OCI-LY1 (cell line): ENCODE data around the gene ZNF831.

ENCODE experiments used
- H2AFZ ChIP-seq: fragments of 200-600 bp; sonication (generic), shearing (Covaris generic); 2 replicates; pipeline ENCODE4 v1.6.0; 2014; ENCODE audit warnings: antibody characterized with exemption, mild to moderate bottlenecking, low read length
- H3F3A ChIP-seq: fragments of 200-600 bp; sonication (generic), shearing (Covaris generic); 2 replicates; pipeline ENCODE4 v1.6.0; 2014; ENCODE audit warnings: mild to moderate bottlenecking, antibody characterized with exemption, low read length, moderate library complexity; ENCODE audit not compliant: insufficient read depth
- H3K27ac ChIP-seq: fragments of 200-600 bp; sonication (generic); 2 replicates; pipeline ENCODE4 v1.5.1; 2014; ENCODE audit warnings: low read length, mixed run types, mild to moderate bottlenecking, low read depth; ENCODE audit not compliant: poor library complexity, severe bottlenecking
- H3K27me3 ChIP-seq: fragments of 200-600 bp; sonication (generic); 2 replicates; pipeline ENCODE4 v1.6.0; 2014; ENCODE audit warnings: antibody characterized with exemption, mild to moderate bottlenecking, low read length, moderate library complexity; ENCODE audit not compliant: insufficient read depth
- H3K36me3 ChIP-seq: fragments of 200-600 bp; sonication (generic); 2 replicates; pipeline ENCODE4 v1.6.1; 2014; ENCODE audit warnings: mild to moderate bottlenecking, antibody characterized with exemption, low read length, moderate library complexity, mixed read lengths; ENCODE audit not compliant: insufficient read depth
- H3K4me1 ChIP-seq: fragments of 200-600 bp; sonication (generic); 2 replicates; pipeline ENCODE4 v1.5.1; 2014; ENCODE audit warnings: mild to moderate bottlenecking, low read length, moderate library complexity; ENCODE audit not compliant: insufficient read depth, severe bottlenecking
- H3K4me2 ChIP-seq: fragments of 200-600 bp; sonication (generic), shearing (Covaris generic); 2 replicates; pipeline ENCODE4 v1.6.1; 2014; ENCODE audit warnings: low read length
- H3K4me3 ChIP-seq: fragments of 200-600 bp; sonication (generic); 2 replicates; pipeline ENCODE4 v1.5.1; 2014; ENCODE audit warnings: low read length, low read depth, mild to moderate bottlenecking, mixed read lengths; ENCODE audit not compliant: poor library complexity, severe bottlenecking
- H3K79me2 ChIP-seq: fragments of 200-600 bp; shearing (Covaris generic); 2 replicates; pipeline ENCODE4 v1.6.1; 2016; ENCODE audit warnings: mixed run types, low read length, mixed read lengths; ENCODE audit not compliant: insufficient read depth
- H3K9ac ChIP-seq: fragments of 200-600 bp; sonication (generic), shearing (Covaris generic); 2 replicates; pipeline ENCODE4 v1.6.1; 2014; ENCODE audit warnings: mild to moderate bottlenecking, low read length, mixed read lengths
- H3K9me2 ChIP-seq: fragments of 200-600 bp; sonication (generic), shearing (Covaris generic); 2 replicates; pipeline ENCODE4 v1.6.1; 2014; ENCODE audit warnings: low read depth, mild to moderate bottlenecking, low read length, mixed read lengths
- H3K9me3 ChIP-seq: fragments of 200-600 bp; shearing (Covaris generic); 2 replicates; pipeline ENCODE4 v1.6.1; 2014; ENCODE audit warnings: low read length, mixed read lengths
- H4K20me1 ChIP-seq: fragments of 200-600 bp; sonication (generic), shearing (Covaris generic); 2 replicates; pipeline ENCODE4 v1.6.0; 2016; ENCODE audit warnings: mild to moderate bottlenecking, low read length; ENCODE audit not compliant: insufficient read depth
- CTCF ChIP-seq: fragments of 200-600 bp; sonication (generic), shearing (Covaris generic); IDR thresholded peaks from 2 replicates; pipeline ENCODE4 v1.5.1; 2017; ENCODE audit warnings: mild to moderate bottlenecking, antibody characterized with exemption, low read length, moderate library complexity, mixed read lengths
- EZH2 ChIP-seq: fragments of 200-600 bp; sonication (generic), shearing (Covaris generic); IDR thresholded peaks from 2 replicates; pipeline ENCODE4 v1.8.0; 2017; ENCODE audit warnings: borderline replicate concordance, mixed run types, mild to moderate bottlenecking, antibody characterized with exemption, low read length, moderate library complexity, mixed read lengths

Gene ZNF831

GRCh38 chr20:59305908-59306655, 142.5 kb downstream of the ZNF831 start:
- H4K20me1 ChIP-seq: no peaks in the 10 kb centered on the region
- no peak overlapping the region for H3K9ac ChIP-seq
- H3K4me2 ChIP-seq: no peak overlapping the region
- H3K9me3 ChIP-seq: no peaks in the 10 kb centered on the region
- H2AFZ ChIP-seq: no peak overlapping the region
- no peaks in the 10 kb centered on the region for H3K36me3 ChIP-seq
- no peak overlapping the region for H3K27ac ChIP-seq
- H3F3A ChIP-seq: no peaks in the 10 kb centered on the region
- no peaks in the 10 kb centered on the region for H3K27me3 ChIP-seq
- H3K79me2 ChIP-seq: no peaks in the 10 kb centered on the region
- H3K4me3 ChIP-seq: no peak overlapping the region
- H3K9me2 ChIP-seq: no peaks in the 10 kb centered on the region
- no peak for TF ChIP-seq CTCF
- no peak for TF ChIP-seq EZH2
- no peaks in the 10 kb centered on the region for H3K4me1 ChIP-seq

- Histone ChIP-seq H3K9me2 (no peaks in the 10 kb centered on the region), H3K4me3 (no peak overlapping the region), H3K9ac (no peak overlapping the region), H3K27ac (no peak overlapping the region), H3K36me3 (no peaks in the 10 kb centered on the region), H3K27me3 (no peaks in the 10 kb centered on the region), H3K4me2 (no peak overlapping the region), H2AFZ (no peak overlapping the region), H3K79me2 (no peaks in the 10 kb centered on the region), H3K4me1 (no peaks in the 10 kb centered on the region), H4K20me1 (no peaks in the 10 kb centered on the region), H3K9me3 (no peaks in the 10 kb centered on the region), H3F3A (no peaks in the 10 kb centered on the region)
- TF ChIP-seq EZH2 (no peak), CTCF (no peak)
These were observed 143.6 kb downstream of the ZNF831 start for GRCh38 chr20:59307270-59307669.
